HepG2 (cell line): Measurements from ENCODE around the gene DQX1. TPM values are rescaled to one million over a fixed set of nuclear protein-coding genes. Genes with fewer than 3 reads are reported as not detected.

ENCODE experiments used
- CENPT ChIP-seq: sonication (generic); formaldehyde crosslinking; IDR thresholded peaks from 2 replicates; pipeline ENCODE4 v1.8.0; 2022; ENCODE audit warnings: low read depth, mild to moderate bottlenecking, moderate library complexity, missing genetic modification reagents
- CHD4 ChIP-seq: fragments of 200-600 bp; sonication (generic); IDR thresholded peaks from 2 replicates; pipeline ENCODE4 v1.7.0; 2017; ENCODE audit warnings: mild to moderate bottlenecking, low read length, borderline replicate concordance
- EP300 ChIP-seq, 3 experiments: sonication (generic) in 1 of 3; formaldehyde crosslinking in 1 of 3; IDR thresholded peaks; 2 replicates each; pipeline versions ENCODE4 v1.5.1 to v1.6.1; 2011 to 2020; ENCODE audit warnings: low read depth in 2 of 3, low read length in 2 of 3, borderline replicate concordance in 1 of 3, improper control_type of control experiment in 1 of 3, mild to moderate bottlenecking in 1 of 3, missing genetic modification reagents in 1 of 3, moderate library complexity in 1 of 3
- POLR2G ChIP-seq: fragments of 200-400 bp; formaldehyde crosslinking; IDR thresholded peaks from 2 replicates; pipeline ENCODE4 v1.6.1; 2018; ENCODE audit warnings: mild to moderate bottlenecking, low read depth, low read length, moderate library complexity
- SMYD3 ChIP-seq: sonication (generic); formaldehyde crosslinking; IDR thresholded peaks from 2 replicates; pipeline ENCODE4 v1.8.1; 2023; ENCODE audit warnings: mild to moderate bottlenecking, missing genetic modification reagents
- ZBTB38 ChIP-seq: sonication (generic); formaldehyde crosslinking; IDR thresholded peaks from 2 replicates; pipeline ENCODE4 v1.5.1; 2020; ENCODE audit warnings: mild to moderate bottlenecking, missing genetic modification reagents
- ZBTB7A ChIP-seq: sonication (generic); formaldehyde crosslinking; IDR thresholded peaks from 2 replicates; pipeline ENCODE4 v1.8.0; 2022; ENCODE audit warnings: mild to moderate bottlenecking, missing genetic modification reagents
- ZKSCAN5 ChIP-seq: sonication (generic); formaldehyde crosslinking; IDR thresholded peaks from 2 replicates; pipeline ENCODE4 v1.5.1; 2020; ENCODE audit warnings: mild to moderate bottlenecking, missing genetic modification reagents
- ZNF296 ChIP-seq: sonication (generic); formaldehyde crosslinking; conservative IDR thresholded peaks from 2 replicates; pipeline ENCODE4 v1.5.0; 2020; ENCODE audit warnings: mild to moderate bottlenecking, missing genetic modification reagents
- ZNF337 ChIP-seq: sonication (generic); formaldehyde crosslinking; IDR thresholded peaks from 2 replicates; pipeline ENCODE4 v1.5.1; 2020; ENCODE audit warnings: missing genetic modification reagents, low read depth, mild to moderate bottlenecking, borderline replicate concordance
- ZNF557 ChIP-seq: sonication (generic); formaldehyde crosslinking; IDR thresholded peaks from 2 replicates; pipeline ENCODE4 v1.4.0; 2020; ENCODE audit warnings: missing genetic modification reagents
- ZNF576 ChIP-seq: sonication (generic); formaldehyde crosslinking; IDR thresholded peaks from 2 replicates; pipeline ENCODE4 v1.4.0; 2020; ENCODE audit warnings: mild to moderate bottlenecking, missing genetic modification reagents
- ZNF7 ChIP-seq: IDR thresholded peaks from 2 replicates; pipeline ENCODE4 v1.6.1; 2016; ENCODE audit warnings: missing biosample characterization, missing genetic modification reagents
- ZNF792 ChIP-seq: IDR thresholded peaks from 2 replicates; pipeline ENCODE4 v1.6.1; 2016
- polyA plus RNA-seq, 8 experiments: library from polyadenylated mRNA; depleted of rRNA in 3 of 8; stranded (reverse) in 7 of 8; unstranded in 1 of 8; fragments of >200 nt; fragmentation: Illumina TruSeq in 4 of 8; extraction: Trizol in 4 of 8; gene quantifications; 2 replicates each; pipeline versions ENCODE4 v1.2.1 to v1.2.3, GENCODE V29; 2011 to 2016; ENCODE audit warnings: low read depth in 4 of 8, missing spikeins in 1 of 8, mixed read lengths in 1 of 8; ENCODE audit not compliant: insufficient read depth in 1 of 8
- total RNA-seq, 5 experiments: library from RNA; depleted of rRNA; stranded (reverse); fragments of >200 nt; fragmentation: Illumina TruSeq; extraction: Trizol; gene quantifications; 2 replicates each; pipeline ENCODE4 v1.2.3, GENCODE V29; 2016; ENCODE audit warnings: low read depth in 1 of 5
- TF ChIP-seq, protein P1 (sequence below): sonication (generic); formaldehyde crosslinking; IDR thresholded peaks from 2 replicates; pipeline ENCODE4 v1.9.0; 2021; ENCODE audit warnings: missing genetic modification reagents, borderline replicate concordance
- TF ChIP-seq, protein P2 (sequence below), 2 experiments: sonication (generic) in 1 of 2; formaldehyde crosslinking in 1 of 2; IDR thresholded peaks; 2 replicates each; pipeline versions ENCODE4 v1.4.0 to v1.6.1; 2016 to 2020; ENCODE audit warnings: borderline replicate concordance in 1 of 2, low read depth in 1 of 2, mild to moderate bottlenecking in 1 of 2, missing genetic modification reagents in 1 of 2
- TF ChIP-seq, protein P3 (sequence below): sonication (generic); formaldehyde crosslinking; IDR thresholded peaks from 2 replicates; pipeline ENCODE4 v1.5.0; 2020; ENCODE audit warnings: missing genetic modification reagents

Gene DQX1
- total and polyA plus RNA-seq, 2 of the 13 experiments (the other 11 are each of a cell fraction or from before 2014, with no cell fraction given) = 27.6 to 89.8 TPM

DNA sequence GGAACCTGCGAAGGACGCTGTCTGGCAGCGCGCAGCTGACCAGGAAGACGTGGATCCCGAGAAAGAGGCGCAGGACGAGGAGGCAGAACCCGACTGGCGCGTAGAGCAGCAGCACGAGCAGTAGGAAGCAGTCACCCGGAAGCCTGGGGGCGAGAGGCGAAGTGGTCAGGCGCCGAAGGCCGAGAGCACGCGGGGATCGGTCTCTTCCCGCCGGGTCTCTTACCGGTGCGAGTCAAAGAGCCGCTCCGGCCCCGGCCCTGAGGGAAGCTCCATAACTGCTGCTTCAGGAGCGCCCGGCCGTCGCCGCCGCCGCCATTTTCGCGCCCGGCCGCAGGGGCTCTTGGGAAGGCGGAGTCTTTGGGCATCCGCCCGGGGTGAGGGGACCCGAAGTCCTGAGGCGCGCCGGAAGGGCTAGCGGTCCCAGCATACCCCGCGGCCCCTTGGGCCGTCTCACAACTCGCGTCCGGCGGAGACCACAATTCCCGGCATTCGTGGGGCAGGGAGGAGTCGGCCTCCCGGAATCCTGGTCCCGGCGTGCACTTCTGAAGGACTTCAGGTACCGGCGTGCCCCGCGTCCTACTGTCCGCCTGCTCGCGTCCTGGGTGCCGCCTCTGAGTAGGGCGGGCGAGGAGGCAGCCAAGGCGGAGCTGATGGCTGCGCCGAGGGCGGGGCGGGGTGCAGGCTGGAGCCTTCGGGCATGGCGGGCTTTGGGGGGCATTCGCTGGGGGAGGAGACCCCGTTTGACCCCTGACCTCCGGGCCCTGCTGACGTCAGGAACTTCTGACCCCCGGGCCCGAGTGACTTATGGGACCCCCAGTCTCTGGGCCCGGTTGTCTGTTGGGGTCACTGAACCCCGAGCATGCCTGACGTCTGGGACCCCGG is 3.6 kb upstream of the DQX1 start, which contains the start of the genes AUP1 and HTRA2 (continued):
- TF ChIP-seq, protein P1, sequence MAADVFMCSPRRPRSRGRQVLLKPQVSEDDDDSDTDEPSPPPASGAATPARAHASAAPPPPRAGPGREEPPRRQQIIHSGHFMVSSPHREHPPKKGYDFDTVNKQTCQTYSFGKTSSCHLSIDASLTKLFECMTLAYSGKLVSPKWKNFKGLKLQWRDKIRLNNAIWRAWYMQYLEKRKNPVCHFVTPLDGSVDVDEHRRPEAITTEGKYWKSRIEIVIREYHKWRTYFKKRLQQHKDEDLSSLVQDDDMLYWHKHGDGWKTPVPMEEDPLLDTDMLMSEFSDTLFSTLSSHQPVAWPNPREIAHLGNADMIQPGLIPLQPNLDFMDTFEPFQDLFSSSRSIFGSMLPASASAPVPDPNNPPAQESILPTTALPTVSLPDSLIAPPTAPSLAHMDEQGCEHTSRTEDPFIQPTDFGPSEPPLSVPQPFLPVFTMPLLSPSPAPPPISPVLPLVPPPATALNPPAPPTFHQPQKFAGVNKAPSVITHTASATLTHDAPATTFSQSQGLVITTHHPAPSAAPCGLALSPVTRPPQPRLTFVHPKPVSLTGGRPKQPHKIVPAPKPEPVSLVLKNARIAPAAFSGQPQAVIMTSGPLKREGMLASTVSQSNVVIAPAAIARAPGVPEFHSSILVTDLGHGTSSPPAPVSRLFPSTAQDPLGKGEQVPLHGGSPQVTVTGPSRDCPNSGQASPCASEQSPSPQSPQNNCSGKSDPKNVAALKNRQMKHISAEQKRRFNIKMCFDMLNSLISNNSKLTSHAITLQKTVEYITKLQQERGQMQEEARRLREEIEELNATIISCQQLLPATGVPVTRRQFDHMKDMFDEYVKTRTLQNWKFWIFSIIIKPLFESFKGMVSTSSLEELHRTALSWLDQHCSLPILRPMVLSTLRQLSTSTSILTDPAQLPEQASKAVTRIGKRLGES (CRISPR knock-in tag) = 0 out of 2 replicates have a peak, but pooled peaks have one; percentile 34
- TF ChIP-seq ZNF296 (CRISPR knock-in tag) (no peak; the same call in 1 of the 2 replicates), EP300 (IDR thresholded peaks at IDR 0.05; ENCODE audit: low read depth in 2 of 2, low read length in 2 of 2) (peak; percentile 58 to 73; a peak in 2 of 4 replicates), EP300 (CRISPR knock-in tag; IDR thresholded peaks at IDR 0.05; ENCODE audit: borderline replicate concordance) (no peak), ZNF576 (CRISPR knock-in tag) (peak; percentile 88), ZNF792 (CRISPR knock-in tag) (no peak; the same call in none of the 2 replicates), ZBTB38 (CRISPR knock-in tag) (peak; percentile 61; the same call in 1 of the 2 replicates), ZKSCAN5 (CRISPR knock-in tag) (no peak), ZBTB7A (CRISPR knock-in tag) (no peak; the same call in 1 of the 2 replicates), POLR2G (peak; percentile 98), CENPT (0 out of 2 replicates have a peak, but pooled peaks have one; percentile 70), SMYD3 (CRISPR knock-in tag) (no peak; the same call in 1 of the 2 replicates), CHD4 (no peak), ZNF337 (CRISPR knock-in tag) (peak; percentile 8; the same call in 1 of the 2 replicates), ZNF7 (CRISPR knock-in tag) (no peak), ZNF557 (CRISPR knock-in tag) (peak; percentile 44; the same call in 1 of the 2 replicates)
- TF ChIP-seq, protein P2, sequence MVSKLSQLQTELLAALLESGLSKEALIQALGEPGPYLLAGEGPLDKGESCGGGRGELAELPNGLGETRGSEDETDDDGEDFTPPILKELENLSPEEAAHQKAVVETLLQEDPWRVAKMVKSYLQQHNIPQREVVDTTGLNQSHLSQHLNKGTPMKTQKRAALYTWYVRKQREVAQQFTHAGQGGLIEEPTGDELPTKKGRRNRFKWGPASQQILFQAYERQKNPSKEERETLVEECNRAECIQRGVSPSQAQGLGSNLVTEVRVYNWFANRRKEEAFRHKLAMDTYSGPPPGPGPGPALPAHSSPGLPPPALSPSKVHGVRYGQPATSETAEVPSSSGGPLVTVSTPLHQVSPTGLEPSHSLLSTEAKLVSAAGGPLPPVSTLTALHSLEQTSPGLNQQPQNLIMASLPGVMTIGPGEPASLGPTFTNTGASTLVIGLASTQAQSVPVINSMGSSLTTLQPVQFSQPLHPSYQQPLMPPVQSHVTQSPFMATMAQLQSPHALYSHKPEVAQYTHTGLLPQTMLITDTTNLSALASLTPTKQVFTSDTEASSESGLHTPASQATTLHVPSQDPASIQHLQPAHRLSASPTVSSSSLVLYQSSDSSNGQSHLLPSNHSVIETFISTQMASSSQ (IDR thresholded peaks at IDR 0.05; ENCODE audit: low read depth) = no peak
- TF ChIP-seq, protein P2 (CRISPR knock-in tag; IDR thresholded peaks at IDR 0.05; ENCODE audit: borderline replicate concordance) = peak; percentile 81; the same call in 1 of the 2 replicates
- TF ChIP-seq, protein P3, sequence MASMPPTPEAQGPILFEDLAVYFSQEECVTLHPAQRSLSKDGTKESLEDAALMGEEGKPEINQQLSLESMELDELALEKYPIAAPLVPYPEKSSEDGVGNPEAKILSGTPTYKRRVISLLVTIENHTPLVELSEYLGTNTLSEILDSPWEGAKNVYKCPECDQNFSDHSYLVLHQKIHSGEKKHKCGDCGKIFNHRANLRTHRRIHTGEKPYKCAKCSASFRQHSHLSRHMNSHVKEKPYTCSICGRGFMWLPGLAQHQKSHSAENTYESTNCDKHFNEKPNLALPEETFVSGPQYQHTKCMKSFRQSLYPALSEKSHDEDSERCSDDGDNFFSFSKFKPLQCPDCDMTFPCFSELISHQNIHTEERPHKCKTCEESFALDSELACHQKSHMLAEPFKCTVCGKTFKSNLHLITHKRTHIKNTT (CRISPR knock-in tag) = peak; percentile 88; the same call in 1 of the 2 replicates
